ENCODE results near the gene SSBP3. TPM values are rescaled to one million over a fixed set of nuclear protein-coding genes. Genes with fewer than 3 reads are reported as not detected.
A peak's percentile ranks its signal among the peaks of the same experiment; 100 is the strongest.

The SSBP3 gene
- total and polyA plus RNA-seq, 8 donors = 33.0 to 129 (median 112) TPM

DNA sequence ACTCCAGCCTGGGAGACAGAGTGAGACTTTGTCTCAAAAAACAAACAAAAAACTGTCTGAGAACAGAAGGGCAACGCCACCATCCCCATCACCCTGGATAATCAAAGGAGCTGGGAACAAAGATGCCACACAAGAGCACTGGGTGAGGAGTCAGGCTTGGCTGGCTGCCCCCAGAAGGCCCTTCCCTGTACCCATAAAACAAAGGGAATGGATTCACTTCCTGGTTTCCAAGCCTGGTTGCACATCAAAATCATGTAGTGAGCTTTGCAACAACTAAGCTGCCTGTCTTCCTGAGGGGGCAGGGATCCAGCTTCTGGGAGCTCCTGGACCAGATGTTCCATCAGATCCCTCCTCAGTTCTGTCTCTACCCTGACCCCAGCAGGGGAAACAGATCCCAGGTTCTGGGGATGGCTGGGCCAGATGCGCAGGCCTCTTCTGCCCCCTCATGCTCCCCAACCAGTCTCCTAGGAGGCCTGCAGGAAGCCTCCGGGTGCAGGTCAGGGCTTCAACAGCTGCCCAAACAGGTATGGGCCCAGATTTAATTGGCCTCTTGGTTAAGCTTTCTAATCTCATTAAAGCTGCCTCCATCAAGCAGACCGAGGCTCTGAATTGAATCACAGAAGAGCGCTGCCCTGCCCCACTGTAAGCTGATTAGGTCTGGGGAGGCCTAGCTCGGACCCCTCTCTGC, 108.5 kb downstream of the SSBP3 start:
- H3K27ac ChIP-seq = peak overlapping the region in 1 of 2 donors; percentile 30
- H3K4me1 ChIP-seq = peaks cover 12 to 21% of the 10 kb centered on the region in 2 donors
- ATAC-seq (no peak), DNase-seq (no peak)
- no peaks in the 10 kb centered on the region for H3K27me3 ChIP-seq
- no peak overlapping the region for H3K4me3 ChIP-seq
- H3K9me3 ChIP-seq = no peaks in the 10 kb centered on the region
- intact Hi-C loops (cut with DNase I) = no loop called here
- TF ChIP-seq, protein P1, sequence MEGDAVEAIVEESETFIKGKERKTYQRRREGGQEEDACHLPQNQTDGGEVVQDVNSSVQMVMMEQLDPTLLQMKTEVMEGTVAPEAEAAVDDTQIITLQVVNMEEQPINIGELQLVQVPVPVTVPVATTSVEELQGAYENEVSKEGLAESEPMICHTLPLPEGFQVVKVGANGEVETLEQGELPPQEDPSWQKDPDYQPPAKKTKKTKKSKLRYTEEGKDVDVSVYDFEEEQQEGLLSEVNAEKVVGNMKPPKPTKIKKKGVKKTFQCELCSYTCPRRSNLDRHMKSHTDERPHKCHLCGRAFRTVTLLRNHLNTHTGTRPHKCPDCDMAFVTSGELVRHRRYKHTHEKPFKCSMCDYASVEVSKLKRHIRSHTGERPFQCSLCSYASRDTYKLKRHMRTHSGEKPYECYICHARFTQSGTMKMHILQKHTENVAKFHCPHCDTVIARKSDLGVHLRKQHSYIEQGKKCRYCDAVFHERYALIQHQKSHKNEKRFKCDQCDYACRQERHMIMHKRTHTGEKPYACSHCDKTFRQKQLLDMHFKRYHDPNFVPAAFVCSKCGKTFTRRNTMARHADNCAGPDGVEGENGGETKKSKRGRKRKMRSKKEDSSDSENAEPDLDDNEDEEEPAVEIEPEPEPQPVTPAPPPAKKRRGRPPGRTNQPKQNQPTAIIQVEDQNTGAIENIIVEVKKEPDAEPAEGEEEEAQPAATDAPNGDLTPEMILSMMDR (IDR thresholded peaks at IDR 0.05) = no peak
- H3K36me3 ChIP-seq = no peaks in the 10 kb centered on the region

GRCh38 chr1:54296666-54297065, 109.5 kb downstream of the SSBP3 start:
- Histone ChIP-seq H3K9me3 (no peaks in the 10 kb centered on the region), H3K4me1 (peaks cover 12 to 21% of the 10 kb centered on the region in 2 donors), H3K27me3 (no peaks in the 10 kb centered on the region), H3K27ac (no peak overlapping the region), H3K36me3 (no peaks in the 10 kb centered on the region), H3K4me3 (no peak overlapping the region)
- ATAC-seq = no peak
- TF ChIP-seq, protein P1 (IDR thresholded peaks at IDR 0.05) = no peak
- no peak for DNase-seq
- intact Hi-C loops (cut with DNase I) = no loop called here

DNA sequence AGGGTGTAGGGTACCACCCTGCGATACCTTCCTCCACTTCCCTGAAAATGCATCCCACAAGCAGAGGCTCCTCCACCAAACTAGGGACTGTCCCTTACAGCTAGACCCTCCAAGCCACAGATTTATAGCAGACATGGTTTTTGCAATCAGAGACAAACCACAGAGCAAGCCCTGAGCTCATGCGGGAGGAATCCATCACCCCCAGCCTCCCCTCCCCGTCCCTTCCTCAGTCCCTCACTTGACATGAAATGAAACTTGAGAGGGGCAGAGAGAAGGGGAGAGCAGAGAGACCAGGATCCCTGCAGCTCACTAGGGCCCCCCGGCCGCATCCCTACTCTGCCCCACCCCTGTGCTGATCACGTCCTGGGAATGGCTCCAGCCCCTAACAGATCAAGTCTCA, 111.3 kb downstream of the SSBP3 start:
- no peaks in the 10 kb centered on the region for H3K9me3 ChIP-seq
- TF ChIP-seq, protein P1 (IDR thresholded peaks at IDR 0.05) = no peak
- no peak overlapping the region for H3K4me3 ChIP-seq
- H3K27ac ChIP-seq = no peak overlapping the region
- H3K27me3 ChIP-seq = no peaks in the 10 kb centered on the region
- no peaks in the 10 kb centered on the region for H3K36me3 ChIP-seq
- intact Hi-C loops (cut with DNase I) = no loop called here
- DNase-seq = no peak
- peaks cover 21 to 36% of the 10 kb centered on the region in 2 donors for H3K4me1 ChIP-seq
- ATAC-seq = no peak

- TF ChIP-seq, protein P1 (IDR thresholded peaks at IDR 0.05) = no peak
- no peaks in the 10 kb centered on the region for H3K36me3 ChIP-seq
- H3K27me3 ChIP-seq = no peaks in the 10 kb centered on the region
- intact Hi-C loops (cut with DNase I) = no loop called here
- H3K9me3 ChIP-seq = no peaks in the 10 kb centered on the region
- DNase-seq = no peak
- no peak overlapping the region for H3K4me3 ChIP-seq
- no peak overlapping the region for H3K27ac ChIP-seq
- peaks cover 18 to 30% of the 10 kb centered on the region in 2 donors for H3K4me1 ChIP-seq
- no peak for ATAC-seq
These were observed 113.9 kb downstream of the SSBP3 start for GRCh38 chr1:54292002-54292911.
